OCI-LY1 (cell line): ENCODE data around the gene FHL1.

Experiments
- H2AFZ ChIP-seq: fragments of 200-600 bp; sonication (generic), shearing (Covaris generic); 2 replicates; pipeline ENCODE4 v1.6.0; 2014; ENCODE audit warnings: antibody characterized with exemption, mild to moderate bottlenecking, low read length
- H3F3A ChIP-seq: fragments of 200-600 bp; sonication (generic), shearing (Covaris generic); 2 replicates; pipeline ENCODE4 v1.6.0; 2014; ENCODE audit warnings: mild to moderate bottlenecking, antibody characterized with exemption, low read length, moderate library complexity; ENCODE audit not compliant: insufficient read depth
- H3K27ac ChIP-seq: fragments of 200-600 bp; sonication (generic); 2 replicates; pipeline ENCODE4 v1.5.1; 2014; ENCODE audit warnings: low read length, mixed run types, mild to moderate bottlenecking, low read depth; ENCODE audit not compliant: poor library complexity, severe bottlenecking
- H3K27me3 ChIP-seq: fragments of 200-600 bp; sonication (generic); 2 replicates; pipeline ENCODE4 v1.6.0; 2014; ENCODE audit warnings: antibody characterized with exemption, mild to moderate bottlenecking, low read length, moderate library complexity; ENCODE audit not compliant: insufficient read depth
- H3K36me3 ChIP-seq: fragments of 200-600 bp; sonication (generic); 2 replicates; pipeline ENCODE4 v1.6.1; 2014; ENCODE audit warnings: mild to moderate bottlenecking, antibody characterized with exemption, low read length, moderate library complexity, mixed read lengths; ENCODE audit not compliant: insufficient read depth
- H3K4me1 ChIP-seq: fragments of 200-600 bp; sonication (generic); 2 replicates; pipeline ENCODE4 v1.5.1; 2014; ENCODE audit warnings: mild to moderate bottlenecking, low read length, moderate library complexity; ENCODE audit not compliant: insufficient read depth, severe bottlenecking
- H3K4me2 ChIP-seq: fragments of 200-600 bp; sonication (generic), shearing (Covaris generic); 2 replicates; pipeline ENCODE4 v1.6.1; 2014; ENCODE audit warnings: low read length
- H3K4me3 ChIP-seq: fragments of 200-600 bp; sonication (generic); 2 replicates; pipeline ENCODE4 v1.5.1; 2014; ENCODE audit warnings: low read length, low read depth, mild to moderate bottlenecking, mixed read lengths; ENCODE audit not compliant: poor library complexity, severe bottlenecking
- H3K79me2 ChIP-seq: fragments of 200-600 bp; shearing (Covaris generic); 2 replicates; pipeline ENCODE4 v1.6.1; 2016; ENCODE audit warnings: mixed run types, low read length, mixed read lengths; ENCODE audit not compliant: insufficient read depth
- H3K9ac ChIP-seq: fragments of 200-600 bp; sonication (generic), shearing (Covaris generic); 2 replicates; pipeline ENCODE4 v1.6.1; 2014; ENCODE audit warnings: mild to moderate bottlenecking, low read length, mixed read lengths
- H3K9me2 ChIP-seq: fragments of 200-600 bp; sonication (generic), shearing (Covaris generic); 2 replicates; pipeline ENCODE4 v1.6.1; 2014; ENCODE audit warnings: low read depth, mild to moderate bottlenecking, low read length, mixed read lengths
- H3K9me3 ChIP-seq: fragments of 200-600 bp; shearing (Covaris generic); 2 replicates; pipeline ENCODE4 v1.6.1; 2014; ENCODE audit warnings: low read length, mixed read lengths
- H4K20me1 ChIP-seq: fragments of 200-600 bp; sonication (generic), shearing (Covaris generic); 2 replicates; pipeline ENCODE4 v1.6.0; 2016; ENCODE audit warnings: mild to moderate bottlenecking, low read length; ENCODE audit not compliant: insufficient read depth
- EZH2 ChIP-seq: fragments of 200-600 bp; sonication (generic), shearing (Covaris generic); IDR thresholded peaks from 2 replicates; pipeline ENCODE4 v1.8.0; 2017; ENCODE audit warnings: borderline replicate concordance, mixed run types, mild to moderate bottlenecking, antibody characterized with exemption, low read length, moderate library complexity, mixed read lengths
- TF ChIP-seq, protein P1 (sequence below): fragments of 200-600 bp; sonication (generic), shearing (Covaris generic); IDR thresholded peaks from 2 replicates; pipeline ENCODE4 v1.5.1; 2017; ENCODE audit warnings: mild to moderate bottlenecking, antibody characterized with exemption, low read length, moderate library complexity, mixed read lengths

The FHL1 gene

GRCh38 chrX:136189222-136189621 is 41.9 kb downstream of the FHL1 start:
- Histone ChIP-seq H3K36me3 (no peaks in the 10 kb centered on the region), H3K4me2 (no peak overlapping the region), H3F3A (no peaks in the 10 kb centered on the region), H3K4me1 (no peaks in the 10 kb centered on the region), H3K4me3 (no peak overlapping the region), H3K27me3 (no peaks in the 10 kb centered on the region), H2AFZ (no peak overlapping the region), H3K27ac (no peak overlapping the region), H3K9ac (no peak overlapping the region), H3K9me2 (no peaks in the 10 kb centered on the region), H4K20me1 (no peaks in the 10 kb centered on the region), H3K9me3 (no peaks in the 10 kb centered on the region), H3K79me2 (no peaks in the 10 kb centered on the region)
- TF ChIP-seq, protein P1, sequence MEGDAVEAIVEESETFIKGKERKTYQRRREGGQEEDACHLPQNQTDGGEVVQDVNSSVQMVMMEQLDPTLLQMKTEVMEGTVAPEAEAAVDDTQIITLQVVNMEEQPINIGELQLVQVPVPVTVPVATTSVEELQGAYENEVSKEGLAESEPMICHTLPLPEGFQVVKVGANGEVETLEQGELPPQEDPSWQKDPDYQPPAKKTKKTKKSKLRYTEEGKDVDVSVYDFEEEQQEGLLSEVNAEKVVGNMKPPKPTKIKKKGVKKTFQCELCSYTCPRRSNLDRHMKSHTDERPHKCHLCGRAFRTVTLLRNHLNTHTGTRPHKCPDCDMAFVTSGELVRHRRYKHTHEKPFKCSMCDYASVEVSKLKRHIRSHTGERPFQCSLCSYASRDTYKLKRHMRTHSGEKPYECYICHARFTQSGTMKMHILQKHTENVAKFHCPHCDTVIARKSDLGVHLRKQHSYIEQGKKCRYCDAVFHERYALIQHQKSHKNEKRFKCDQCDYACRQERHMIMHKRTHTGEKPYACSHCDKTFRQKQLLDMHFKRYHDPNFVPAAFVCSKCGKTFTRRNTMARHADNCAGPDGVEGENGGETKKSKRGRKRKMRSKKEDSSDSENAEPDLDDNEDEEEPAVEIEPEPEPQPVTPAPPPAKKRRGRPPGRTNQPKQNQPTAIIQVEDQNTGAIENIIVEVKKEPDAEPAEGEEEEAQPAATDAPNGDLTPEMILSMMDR = no peak
- TF ChIP-seq EZH2 = no peak

DNA sequence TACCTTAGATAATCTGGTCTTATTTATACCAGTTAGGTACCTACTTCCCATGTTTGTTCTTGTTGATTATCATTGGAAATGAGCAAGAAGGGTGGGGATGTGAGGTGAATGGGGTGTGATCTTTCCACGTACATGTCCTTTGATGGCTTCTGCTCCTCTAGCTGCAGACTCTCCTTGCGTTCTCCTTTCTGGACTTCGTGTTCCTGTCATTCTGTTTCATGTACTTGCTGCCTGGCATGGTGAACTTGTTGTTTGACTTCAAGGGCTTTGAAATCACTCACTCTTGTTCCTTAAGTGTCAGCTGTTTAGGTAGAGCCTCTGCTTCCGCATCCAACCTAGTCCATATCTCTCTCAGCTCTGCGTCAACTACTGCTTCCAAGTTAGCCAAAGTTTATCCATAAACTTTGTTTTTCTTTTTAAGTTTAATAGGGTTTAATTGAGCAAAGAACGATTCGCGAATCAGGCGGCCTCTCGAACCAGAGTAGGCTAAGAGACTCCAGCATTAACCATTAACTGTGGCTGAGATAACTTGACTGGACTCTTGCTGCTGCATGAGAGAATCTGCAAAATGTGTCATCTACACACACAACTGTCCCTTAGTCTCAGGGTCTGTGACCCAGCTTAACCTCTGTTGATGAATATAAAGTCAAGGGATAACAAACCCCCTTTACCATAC is 42.8 kb downstream of the FHL1 start:
- Histone ChIP-seq H3F3A (no peaks in the 10 kb centered on the region), H3K27me3 (no peaks in the 10 kb centered on the region)

DNA sequence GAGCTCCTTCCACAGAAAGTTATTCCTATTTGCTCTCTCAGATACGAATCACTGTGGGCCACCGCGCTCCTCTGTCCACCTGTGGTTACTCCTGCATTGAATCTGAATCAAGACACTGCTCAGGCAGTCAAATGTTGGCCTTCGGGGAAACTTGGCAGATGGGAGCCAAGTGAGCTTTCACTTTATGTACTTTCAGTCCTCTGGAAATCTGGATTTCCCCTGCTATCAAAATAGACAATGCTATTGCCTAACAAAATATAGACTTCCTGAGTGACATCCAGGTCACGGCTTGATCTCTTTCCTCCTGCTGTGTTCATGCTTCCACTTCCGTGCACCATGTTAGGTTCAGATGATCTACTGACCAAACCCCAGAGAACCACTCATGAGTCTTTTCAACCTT is 43.8 kb downstream of the FHL1 start:
- H3K36me3 ChIP-seq = no peaks in the 10 kb centered on the region
- no peak overlapping the region for H3K4me3 ChIP-seq
- TF ChIP-seq, protein P1 = no peak
- no peak for TF ChIP-seq EZH2
- no peaks in the 10 kb centered on the region for H3K9me3 ChIP-seq
- H3K4me2 ChIP-seq = no peak overlapping the region
- H3K27me3 ChIP-seq = no peaks in the 10 kb centered on the region
- no peak overlapping the region for H2AFZ ChIP-seq
- H4K20me1 ChIP-seq = no peaks in the 10 kb centered on the region
- H3K27ac ChIP-seq = no peak overlapping the region
- no peaks in the 10 kb centered on the region for H3K4me1 ChIP-seq
- no peaks in the 10 kb centered on the region for H3K9me2 ChIP-seq
- H3K9ac ChIP-seq = no peak overlapping the region
- no peaks in the 10 kb centered on the region for H3F3A ChIP-seq
- no peaks in the 10 kb centered on the region for H3K79me2 ChIP-seq

More for the DNA sequence above, 42.8 kb downstream of the FHL1 start:
- Histone ChIP-seq H3K79me2 (no peaks in the 10 kb centered on the region), H3K27ac (no peak overlapping the region), H3K9ac (no peak overlapping the region), H3K4me3 (no peak overlapping the region), H4K20me1 (no peaks in the 10 kb centered on the region), H3K4me1 (no peaks in the 10 kb centered on the region), H3K9me2 (no peaks in the 10 kb centered on the region), H3K4me2 (no peak overlapping the region), H3K36me3 (no peaks in the 10 kb centered on the region), H3K9me3 (no peaks in the 10 kb centered on the region), H2AFZ (no peak overlapping the region)
- TF ChIP-seq EZH2 = no peak
- TF ChIP-seq, protein P1 = no peak
